ENCODE data around the gene COASY. TPM values are rescaled to one million over a fixed set of nuclear protein-coding genes. Genes with fewer than 3 reads are reported as not detected.
A peak's percentile ranks its signal among the peaks of the same experiment; 100 is the strongest.

COASY gene
- 46.3 TPM for polyA plus RNA-seq (2013, experiment 1 of 2; ENCODE audit: insufficient read length)
- 45.8 TPM for polyA plus RNA-seq (2013, experiment 2 of 2; ENCODE audit: insufficient read length)

- peak; percentile 98 for DNase-seq
These were observed at the start of gene COASY for GRCh38 chr17:42561897-42562387. COASY (plus strand) TSS chr17:42562148; CDS start chr17:42562623, 475 bp downstream.

DNA sequence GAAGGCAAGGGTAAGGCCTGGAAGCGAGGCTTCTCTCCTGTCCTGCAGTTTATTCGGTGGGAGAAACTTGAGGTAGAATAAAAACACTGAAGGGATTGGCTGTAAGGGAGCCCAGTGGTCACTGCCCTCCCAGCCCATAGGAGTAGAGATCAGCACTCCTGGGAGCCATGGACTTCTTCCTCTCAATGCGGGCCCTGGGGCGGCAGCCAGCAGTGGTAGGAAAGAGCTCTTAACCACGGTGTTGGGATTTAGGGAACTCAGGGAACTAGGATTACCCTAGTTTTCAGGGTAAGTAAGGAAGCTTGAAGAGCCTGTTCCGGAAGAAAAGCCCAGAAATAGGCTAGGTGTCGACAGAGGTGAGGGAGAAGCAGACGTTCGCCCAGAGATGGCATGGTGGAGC lies 49.7 kb upstream of the COASY start:
- DNase-seq, result no peak

GRCh38 chr17:42512733-42513251 lies 49.2 kb upstream of the COASY start:
- no peak for DNase-seq

DNA sequence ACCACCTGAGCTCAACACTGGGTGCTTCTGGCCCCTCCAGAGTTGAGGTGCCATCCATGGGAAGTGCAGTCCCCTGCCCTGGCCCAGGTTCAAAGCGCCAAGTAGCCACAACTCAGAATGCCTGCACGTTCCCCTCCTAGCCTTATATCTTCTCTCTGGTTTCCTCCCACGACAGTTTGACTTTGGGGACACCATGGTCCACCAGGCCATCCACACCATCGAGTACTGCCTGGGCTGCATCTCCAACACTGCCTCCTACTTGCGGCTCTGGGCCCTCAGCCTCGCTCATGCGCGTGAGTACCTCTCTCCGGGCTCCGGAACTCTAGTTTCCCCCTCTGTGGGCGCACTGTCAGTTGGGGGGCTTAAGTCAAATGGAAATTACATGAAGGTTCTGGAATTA lies 48.3 kb upstream of the COASY start:
- DNase-seq, result no peak

DNA sequence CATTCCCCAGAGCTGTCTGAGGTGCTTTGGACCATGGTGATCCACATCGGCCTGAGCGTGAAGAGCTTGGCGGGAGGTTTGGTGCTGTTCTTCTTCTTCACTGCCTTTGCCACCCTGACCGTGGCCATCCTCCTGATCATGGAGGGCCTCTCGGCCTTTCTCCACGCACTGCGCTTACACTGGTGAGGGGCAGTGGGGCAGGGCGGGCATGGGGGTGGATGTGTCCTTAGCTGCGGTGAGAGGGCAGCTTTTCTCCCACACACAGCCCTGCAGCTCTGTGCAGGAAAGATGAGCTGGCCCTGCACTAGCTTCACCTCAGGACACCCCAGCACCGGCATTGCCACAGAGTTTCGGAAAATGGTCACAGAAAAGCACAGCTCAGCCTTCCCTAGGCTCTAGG lies 47.7 kb upstream of the COASY start:
- DNase-seq, result no peak

GRCh38 chr17:42514867-42515266 lies 47.1 kb upstream of the COASY start:
- no peak for DNase-seq

GRCh38 chr17:42517516-42517915 lies 44.4 kb upstream of the COASY start:
- DNase-seq, result peak; percentile 93

DNA sequence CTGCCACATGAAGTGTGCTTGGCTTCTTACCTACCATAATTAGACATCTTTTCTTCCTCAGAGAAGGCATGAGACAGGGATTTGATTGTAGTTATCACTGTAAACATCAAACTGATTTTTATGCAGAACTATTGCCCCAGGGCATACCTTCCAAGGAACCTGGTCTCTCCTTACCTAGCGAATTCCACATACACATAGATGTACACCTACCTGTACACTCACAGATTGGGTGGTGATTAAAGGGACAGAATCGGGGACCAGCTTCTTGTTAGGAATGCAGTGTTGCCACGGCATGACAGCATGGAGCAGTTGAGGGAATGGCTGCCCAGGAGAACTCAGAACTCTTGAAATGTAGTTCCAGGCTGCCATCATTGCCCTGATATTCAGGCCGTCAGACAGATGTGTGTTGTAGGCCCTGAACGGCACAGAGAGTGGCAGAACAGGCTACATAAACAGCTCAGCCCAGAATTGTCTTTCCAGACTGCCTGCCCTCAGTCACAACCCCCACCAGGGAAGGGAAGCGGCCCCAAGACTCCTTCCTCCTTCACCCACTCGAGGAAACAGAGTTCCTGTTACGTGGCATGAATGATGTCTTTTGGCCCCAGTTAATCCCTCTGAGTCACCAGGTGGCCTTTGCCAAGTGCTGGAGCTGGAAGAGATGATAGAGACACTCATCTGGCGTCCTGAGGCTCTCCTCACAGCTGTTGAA lies 43.7 kb upstream of the COASY start:
- DNase-seq, result peak; percentile 98

GRCh38 chr17:42518755-42519545 lies 43.0 kb upstream of the COASY start:
- DNase-seq, result peak; percentile 40

GRCh38 chr17:42519546-42520491 lies 42.1 kb upstream of the COASY start:
- peak; percentile 100 for DNase-seq

GRCh38 chr17:42520540-42520951 lies 41.4 kb upstream of the COASY start:
- DNase-seq, result no peak

GRCh38 chr17:42521036-42521435 lies 40.9 kb upstream of the COASY start:
- DNase-seq, result peak; percentile 10

DNA sequence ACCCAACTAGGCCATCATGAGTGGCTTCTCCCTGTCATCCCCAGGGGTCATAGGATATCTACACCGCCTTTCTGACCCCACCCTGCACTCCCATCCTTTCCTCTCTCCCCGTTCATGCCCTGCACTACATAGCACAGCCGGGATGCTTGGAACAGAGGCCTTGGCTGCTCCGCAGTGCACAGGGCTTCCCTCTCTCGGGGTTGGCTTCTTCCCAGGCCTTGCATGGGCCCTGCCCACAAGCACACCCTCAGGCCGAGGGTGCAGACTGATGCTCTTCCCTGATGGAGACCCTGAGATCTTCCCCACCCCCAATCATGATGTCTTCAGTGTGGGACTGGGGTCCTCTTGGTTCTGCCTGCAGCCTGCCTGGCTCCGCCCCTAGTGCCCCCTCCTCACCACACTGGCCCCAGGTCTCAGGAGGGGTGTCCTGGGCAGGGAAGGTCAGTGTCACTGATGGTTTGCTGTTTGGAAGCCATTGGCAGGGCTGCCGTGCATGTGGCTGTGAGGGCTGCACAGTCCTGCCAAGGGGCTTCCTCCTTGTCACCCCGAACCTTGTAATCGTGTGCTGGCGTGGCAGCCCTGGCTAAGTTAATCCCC lies 40.2 kb upstream of the COASY start:
- DNase-seq, result peak; percentile 6

- no peak for DNase-seq
These were observed 39.6 kb upstream of the COASY start for GRCh38 chr17:42522263-42522790.

- DNase-seq, result no peak
These were observed 39.1 kb upstream of the COASY start for GRCh38 chr17:42522798-42523278.

DNA sequence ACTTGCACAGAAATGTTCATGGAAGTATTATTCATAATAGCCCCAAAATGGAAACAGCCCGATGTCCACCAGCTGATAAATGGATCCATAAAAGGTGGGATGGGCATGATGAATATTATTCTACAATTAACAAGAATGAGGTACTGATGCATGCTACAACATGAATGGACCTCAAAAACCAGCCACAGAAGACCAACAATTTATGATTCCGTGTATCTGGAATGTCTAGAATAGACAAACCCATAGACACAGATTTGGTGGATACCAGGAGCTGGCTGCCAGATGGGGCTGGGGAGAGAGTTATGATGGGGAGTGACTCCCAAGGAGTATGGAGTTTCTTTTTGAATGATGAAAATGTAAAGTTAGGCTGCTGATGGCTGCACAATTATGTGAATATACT lies 36.7 kb upstream of the COASY start:
- DNase-seq, result peak; percentile 97

DNA sequence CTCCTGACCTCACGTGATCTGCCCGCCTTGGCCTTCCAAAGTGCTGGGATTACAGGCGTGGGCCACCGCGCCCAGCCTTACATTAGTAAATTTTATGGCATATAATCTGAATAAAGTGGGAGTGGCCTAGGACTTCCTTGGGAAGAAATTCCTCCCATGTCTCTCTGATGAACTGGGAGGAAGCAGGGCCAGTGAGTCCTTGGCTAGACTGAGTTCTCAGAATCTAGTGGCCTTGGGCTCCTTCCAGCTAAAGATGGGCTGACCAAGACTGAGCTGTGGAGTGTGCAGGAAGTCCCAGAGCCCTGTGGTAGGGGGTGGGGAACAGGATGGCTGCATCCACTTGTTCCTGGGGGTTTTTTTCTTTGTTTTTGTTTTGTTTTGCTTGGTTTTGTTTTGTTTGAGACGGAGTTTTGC lies 35.9 kb upstream of the COASY start:
- peak; percentile 84 for DNase-seq

DNA sequence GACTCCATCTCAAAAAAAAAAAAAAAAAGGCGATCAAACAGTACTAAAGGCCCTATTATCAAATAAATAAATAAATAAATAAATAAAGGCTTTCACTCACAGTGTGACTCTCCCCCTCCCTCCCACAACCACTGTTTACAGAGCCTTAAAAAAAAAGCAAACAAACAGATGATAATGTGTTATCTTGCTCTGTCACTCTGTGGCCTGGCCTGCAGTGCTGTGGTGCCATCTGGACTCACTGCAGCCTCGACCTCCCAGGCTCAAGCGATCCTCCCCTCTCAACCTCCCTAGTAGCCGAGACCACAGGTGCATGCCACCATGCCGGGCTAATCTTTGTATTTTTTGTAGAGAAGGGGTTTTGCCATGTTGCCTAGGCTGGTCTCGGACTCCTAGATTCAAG lies 34.0 kb upstream of the COASY start:
- DNase-seq, result no peak

DNA sequence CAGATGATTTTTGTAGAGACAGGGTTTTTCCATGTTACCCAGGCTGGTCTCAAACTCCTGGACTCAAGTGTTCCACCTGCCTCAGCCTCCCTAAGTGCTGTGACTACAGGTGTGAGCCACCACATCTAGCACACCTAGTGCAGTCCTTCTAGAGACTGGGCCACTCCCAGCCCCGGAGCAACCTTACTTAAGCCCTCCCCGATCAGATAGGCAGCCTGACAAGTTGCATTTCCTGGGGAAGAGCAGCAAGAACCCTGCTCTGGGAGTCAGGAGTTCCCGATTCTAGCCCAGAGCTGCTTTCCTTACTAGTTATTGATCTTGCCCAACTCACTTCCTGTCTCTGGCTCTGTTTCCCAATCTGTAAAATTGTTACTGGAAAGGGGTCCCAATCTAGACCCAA lies 32.9 kb upstream of the COASY start:
- DNase-seq, result no peak

GRCh38 chr17:42530952-42531454 lies 30.9 kb upstream of the COASY start:
- no peak for DNase-seq

Data from fibroblast of skin of abdomen (primary cell).